CD4-positive, alpha-beta T cell treated with Interleukin-15 for 4 hours (primary cell): ENCODE results near the gene UBE2Q2.
"Not testable (repeated sequence)": the region's sequence is repeated elsewhere in the genome, so short reads cannot be mapped to it uniquely, and the experiment has no call there.

Source experiments
- DNase-seq: peaks from one replicate; pipeline ENCODE4 v3.0.0-alpha.2; 2020; ENCODE audit warnings: low spot score

UBE2Q2 gene

GRCh38 chr15:75842722-75843677 lies at the start of gene UBE2Q2:
UBE2Q2 (plus strand) TSS chr15:75843447; CDS start chr15:75843667, 220 bp downstream.
- peak; percentile 75 for DNase-seq

GRCh38 chr15:75796321-75796720 lies 46.9 kb upstream of the UBE2Q2 start:
- no peak for DNase-seq

GRCh38 chr15:75797146-75797545 lies 46.1 kb upstream of the UBE2Q2 start:
- DNase-seq: not testable (repeated sequence)

- DNase-seq: no peak
Measured at GRCh38 chr15:75799190-75799589, 44.1 kb upstream of the UBE2Q2 start.

- DNase-seq: not testable (repeated sequence)
Measured at GRCh38 chr15:75800409-75800808, 42.8 kb upstream of the UBE2Q2 start.

- peak; percentile 75 for DNase-seq
Measured at GRCh38 chr15:75801859-75802593, 41.2 kb upstream of the UBE2Q2 start.

GRCh38 chr15:75807486-75807885 lies 35.8 kb upstream of the UBE2Q2 start:
- DNase-seq: not testable (repeated sequence)

- DNase-seq: not testable (repeated sequence)
Measured at GRCh38 chr15:75808009-75808408, 35.2 kb upstream of the UBE2Q2 start.

- DNase-seq: no peak
Measured at GRCh38 chr15:75808563-75808962, 34.7 kb upstream of the UBE2Q2 start.

- peak; percentile 25 for DNase-seq
Measured at GRCh38 chr15:75809986-75810750, 33.1 kb upstream of the UBE2Q2 start.

GRCh38 chr15:75810874-75811498 lies 32.3 kb upstream of the UBE2Q2 start:
- DNase-seq: no peak

GRCh38 chr15:75811626-75812025 lies 31.6 kb upstream of the UBE2Q2 start:
- DNase-seq: no peak

GRCh38 chr15:75814794-75815193 lies 28.5 kb upstream of the UBE2Q2 start:
- DNase-seq: no peak

- DNase-seq: no peak
Measured at GRCh38 chr15:75815811-75816719, 27.2 kb upstream of the UBE2Q2 start.

GRCh38 chr15:75817138-75817935 lies 25.9 kb upstream of the UBE2Q2 start:
- no peak for DNase-seq

GRCh38 chr15:75820206-75820605 lies 23.0 kb upstream of the UBE2Q2 start:
- DNase-seq: no peak

- no peak for DNase-seq
Measured at GRCh38 chr15:75821786-75822345, 21.4 kb upstream of the UBE2Q2 start.

- DNase-seq: no peak
Measured at GRCh38 chr15:75822685-75823278, 20.5 kb upstream of the UBE2Q2 start.
